PFSK-1 (cell line): Measurements from ENCODE around the gene NXPH3.

Source experiments
- POLR2AphosphoS5 ChIP-seq: IDR thresholded peaks from 2 replicates; pipeline ENCODE4 v1.6.1; 2012; ENCODE audit warnings: low read depth, mild to moderate bottlenecking, control low read depth, low read length, moderate library complexity
- REST ChIP-seq, 2 experiments: IDR thresholded peaks; 2 replicates each; pipeline versions ENCODE4 v1.6.1 to v1.8.0; 2011 to 2012; ENCODE audit warnings: low read depth in 2 of 2, low read length in 2 of 2, control low read depth in 1 of 2, inconsistent platforms in 1 of 2, mild to moderate bottlenecking in 1 of 2, moderate library complexity in 1 of 2; ENCODE audit not compliant: insufficient read depth in 1 of 2
- TAF1 ChIP-seq: IDR thresholded peaks from 2 replicates; pipeline ENCODE4 v1.6.1; 2012; ENCODE audit warnings: low read length, control low read depth, borderline replicate concordance; ENCODE audit not compliant: insufficient read depth

GRCh38 chr17:49629447-49629846, 53.8 kb downstream of the NXPH3 start:
- TF ChIP-seq POLR2AphosphoS5 (no peak), REST (IDR thresholded peaks at IDR 0.05; ENCODE audit: insufficient read depth in 1 of 2, low read depth in 2 of 2, low read length in 2 of 2) (no peak), TAF1 (no peak)
